HG03571 (cell line): ENCODE data around the gene ARHGAP24.
"Not testable (repeated sequence)": the region's sequence is repeated elsewhere in the genome, so short reads cannot be mapped to it uniquely, and the experiment has no call there.

ENCODE experiments used
- ATAC-seq: cut with Tn5 transposase; IDR thresholded peaks from one replicate; pipeline ENCODE4 v1.9.1; 2021; ENCODE audit not compliant: unreplicated experiment

ARHGAP24 gene

GRCh38 chr4:85836588-85837438, 361.9 kb downstream of the ARHGAP24 start:
- ATAC-seq, result no peak

- no peak for ATAC-seq
Measured at GRCh38 chr4:85837439-85837733, 362.4 kb downstream of the ARHGAP24 start.

DNA sequence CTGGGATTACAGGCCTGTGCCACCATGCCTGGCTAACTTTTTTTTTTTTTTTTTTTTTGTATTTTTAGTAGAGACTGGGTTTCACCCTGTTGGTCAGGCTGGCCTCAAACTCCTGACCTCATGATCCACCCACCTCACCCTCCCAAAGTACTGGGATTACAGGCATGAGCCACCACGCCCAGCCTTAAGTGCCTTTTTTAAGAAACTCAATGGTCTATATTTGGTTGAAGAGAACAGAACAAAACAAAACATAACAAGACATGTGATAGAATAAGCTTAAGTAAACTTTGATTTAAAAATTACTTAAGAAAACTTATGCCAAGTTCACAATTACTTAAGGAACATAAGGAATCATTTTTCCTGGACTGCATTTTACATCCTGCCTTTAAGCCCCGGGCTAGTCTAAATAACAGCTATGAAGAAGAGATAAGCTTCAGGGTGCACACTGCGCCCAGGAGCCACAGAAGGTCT, 365.1 kb downstream of the ARHGAP24 start:
- ATAC-seq, result not testable (repeated sequence)

DNA sequence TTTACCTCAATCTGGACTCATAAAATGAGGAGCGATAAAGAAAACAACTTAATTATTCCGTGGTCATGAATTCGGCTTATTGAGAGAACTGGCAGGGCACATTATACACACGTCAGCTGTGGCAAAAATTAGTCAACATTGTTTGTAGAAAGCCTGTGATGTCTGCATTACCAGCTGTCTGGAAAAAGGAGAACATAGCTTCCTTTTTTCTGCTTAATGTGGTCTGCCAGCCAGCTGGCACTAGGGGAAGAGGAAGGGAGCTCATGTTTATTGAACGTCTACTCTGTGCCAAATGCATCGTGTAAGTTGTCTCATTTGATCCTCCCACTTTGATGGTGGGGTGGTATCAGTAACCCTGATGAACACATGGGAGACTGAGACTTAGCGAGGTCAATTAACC, 367.6 kb downstream of the ARHGAP24 start:
- ATAC-seq, result no peak

GRCh38 chr4:85853740-85854139, 378.8 kb downstream of the ARHGAP24 start:
- not testable (repeated sequence) for ATAC-seq

GRCh38 chr4:85854546-85854945, 379.6 kb downstream of the ARHGAP24 start:
- ATAC-seq, result no peak

DNA sequence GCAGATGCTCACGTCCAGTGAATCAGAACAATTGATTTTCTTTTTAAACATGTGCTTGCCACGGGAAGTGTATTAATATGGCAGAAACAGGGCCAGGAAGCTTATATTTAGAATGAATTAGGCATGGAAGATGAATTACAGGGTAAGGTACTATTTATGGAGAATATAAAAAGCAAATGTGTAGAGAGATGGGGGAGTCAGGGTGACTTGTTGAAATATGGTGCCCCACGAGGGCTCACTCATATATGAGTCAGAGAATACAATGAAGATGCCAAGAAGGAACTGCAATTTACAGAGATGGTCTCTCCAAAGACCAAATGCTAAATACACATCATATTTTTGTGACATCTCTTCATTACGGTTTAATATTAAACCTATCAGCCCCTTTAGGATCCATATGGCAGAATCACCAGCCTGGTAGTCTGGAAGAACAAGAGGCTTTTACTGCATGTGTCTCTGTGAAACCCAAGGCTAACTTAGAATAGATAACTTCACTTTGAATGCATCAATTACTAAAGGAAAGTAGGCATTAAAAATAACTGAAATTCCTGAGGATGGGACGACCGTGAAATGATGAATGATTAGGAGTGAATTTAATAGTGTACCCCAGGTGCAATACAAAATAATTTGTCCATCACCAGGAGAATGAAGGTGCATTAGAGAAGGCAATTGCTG, 385.3 kb downstream of the ARHGAP24 start:
- no peak for ATAC-seq

DNA sequence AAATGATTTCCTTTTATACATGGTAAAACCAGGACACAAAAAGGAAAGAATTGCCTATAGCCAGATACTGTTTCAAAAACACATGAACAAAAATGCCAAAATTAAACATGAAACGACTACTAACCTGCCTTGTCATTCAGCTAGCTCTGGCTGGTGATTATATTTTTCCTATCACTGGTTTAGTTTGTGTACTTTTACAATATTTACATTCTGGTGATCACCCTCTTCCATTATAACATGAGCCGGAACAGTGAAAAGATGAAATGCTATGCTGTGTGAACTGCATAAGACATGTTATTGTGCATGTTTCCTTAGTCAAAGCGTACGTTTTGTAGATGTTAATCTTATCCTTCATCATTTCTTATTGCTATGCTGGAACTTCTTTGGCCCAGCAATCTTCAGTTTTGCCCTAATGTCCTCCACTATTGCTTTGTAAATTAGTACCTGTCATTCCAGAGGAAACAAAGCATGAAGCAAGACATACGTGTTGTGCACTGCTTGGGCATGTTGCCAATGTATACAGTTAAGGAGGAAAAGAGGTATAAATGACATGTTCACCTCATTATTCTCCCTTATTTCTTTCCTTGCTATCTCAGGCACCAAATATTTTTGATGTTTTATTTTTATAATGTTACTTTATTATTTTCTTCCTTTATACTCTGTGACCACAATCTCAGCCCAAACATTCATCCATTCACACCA, 386.3 kb downstream of the ARHGAP24 start:
- no peak for ATAC-seq

DNA sequence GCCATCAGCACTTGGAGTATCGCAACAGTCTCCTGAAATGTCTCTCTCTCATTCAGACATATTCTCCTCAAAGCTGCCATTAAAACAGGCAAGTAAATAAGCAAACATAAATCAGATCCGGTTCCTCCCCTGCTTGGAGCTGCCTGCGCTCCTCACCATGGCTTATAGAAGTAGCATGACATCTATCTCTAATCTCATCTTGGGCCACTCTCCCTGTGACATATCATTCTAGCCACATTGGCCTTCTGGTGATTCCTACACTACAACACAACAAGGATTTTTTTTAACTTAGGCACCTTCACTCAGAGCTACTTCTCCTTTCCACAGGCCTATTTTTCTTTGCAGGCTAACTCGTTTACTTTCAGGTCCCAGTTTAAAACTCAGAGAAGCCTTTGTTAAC, 387.9 kb downstream of the ARHGAP24 start:
- ATAC-seq, result no peak

GRCh38 chr4:85864259-85865205, 389.6 kb downstream of the ARHGAP24 start:
- ATAC-seq, result no peak

DNA sequence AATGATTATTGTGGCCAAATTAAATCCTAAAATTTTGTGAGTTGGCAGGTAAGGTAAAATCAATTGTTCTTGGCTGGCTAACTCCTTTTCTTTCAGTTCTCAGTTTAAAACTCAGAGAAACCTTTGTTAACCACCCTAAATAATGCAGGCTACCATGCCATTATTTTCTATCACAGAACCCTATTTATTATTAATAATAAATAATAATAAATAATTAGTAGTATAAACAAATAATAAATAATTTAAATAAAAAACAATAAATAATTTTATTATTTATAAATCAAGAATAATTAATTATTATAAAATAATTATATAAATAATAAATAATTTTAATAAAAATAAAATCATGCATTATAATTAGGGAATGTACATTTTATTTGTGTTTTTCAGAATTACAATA, 390.3 kb downstream of the ARHGAP24 start:
- no peak for ATAC-seq

GRCh38 chr4:85866508-85866907, 391.6 kb downstream of the ARHGAP24 start:
- ATAC-seq, result no peak

DNA sequence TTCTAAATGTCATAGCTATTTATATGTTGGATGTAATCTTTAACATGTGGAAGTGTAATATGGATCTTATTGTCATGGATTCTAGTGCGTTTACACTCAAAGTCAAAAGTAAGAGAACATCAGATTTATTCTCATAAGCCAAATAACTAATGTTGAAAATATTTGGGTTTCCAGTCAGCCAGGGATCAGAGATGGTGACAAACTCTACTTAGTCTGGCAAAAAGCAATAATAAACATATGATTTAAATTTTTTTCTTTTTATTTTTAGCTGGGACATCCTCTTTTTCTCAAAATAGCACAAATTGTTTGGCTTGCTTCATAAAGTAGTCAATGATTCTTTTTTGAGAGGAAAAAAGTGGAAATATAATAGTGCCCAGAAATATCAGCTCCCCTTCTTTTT, 392.3 kb downstream of the ARHGAP24 start:
- ATAC-seq, result no peak

GRCh38 chr4:85869181-85869580, 394.2 kb downstream of the ARHGAP24 start:
- ATAC-seq, result no peak

DNA sequence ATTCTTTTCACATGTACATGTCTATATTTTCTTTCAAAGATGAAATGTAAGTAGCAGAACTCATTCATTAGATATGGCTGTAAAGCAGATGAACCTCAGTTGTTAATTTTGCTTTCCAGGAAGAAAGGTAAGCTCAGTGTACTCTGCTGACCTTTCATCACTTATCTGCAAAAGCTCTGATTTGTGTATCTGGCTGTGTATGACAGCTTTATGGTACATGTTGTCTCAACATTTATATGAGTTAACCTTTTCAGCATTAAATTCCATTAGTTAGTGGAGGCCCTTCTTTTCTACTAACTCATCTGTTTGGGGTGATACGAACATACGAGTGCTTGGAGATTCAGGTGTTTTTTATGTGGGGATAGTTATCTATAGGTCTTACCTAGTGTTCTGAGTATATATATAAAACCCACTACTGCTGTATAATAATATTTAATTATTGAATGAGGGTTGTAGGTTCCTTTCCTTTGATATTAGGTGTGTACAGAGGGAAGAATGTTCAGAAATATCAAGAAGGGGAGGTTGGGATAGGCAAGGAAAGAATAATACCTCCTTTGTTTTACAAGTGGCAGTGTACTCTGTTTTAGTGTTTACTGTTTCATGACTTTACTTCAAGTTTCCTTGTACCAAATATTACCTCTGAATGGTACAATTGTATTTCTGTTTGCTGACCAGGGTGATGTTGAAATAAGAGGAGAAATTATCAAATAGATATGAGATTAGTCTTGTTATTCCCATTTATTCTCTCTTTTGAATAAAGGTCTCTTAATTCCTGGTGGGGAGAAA, 395.5 kb downstream of the ARHGAP24 start:
- no peak for ATAC-seq

GRCh38 chr4:85873566-85873965, 398.6 kb downstream of the ARHGAP24 start:
- ATAC-seq, result no peak

DNA sequence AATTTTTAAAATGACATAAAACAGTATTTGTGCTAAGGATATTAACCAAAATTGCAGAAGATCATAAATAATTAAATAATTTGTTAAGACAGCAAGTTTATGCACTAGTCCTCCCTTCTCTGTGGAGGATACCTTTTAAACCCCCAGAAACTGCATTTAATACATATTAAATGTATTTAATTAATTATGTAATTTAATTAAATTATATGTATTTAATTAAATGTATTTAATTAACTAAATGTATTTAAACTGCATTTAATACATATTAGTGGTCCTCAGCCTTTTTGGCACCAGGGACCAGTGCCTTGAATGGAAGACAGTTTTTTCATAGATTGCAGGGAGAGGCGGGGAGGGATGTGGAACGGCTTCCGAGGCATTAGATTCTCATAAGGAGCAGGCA, 404.6 kb downstream of the ARHGAP24 start:
- ATAC-seq, result no peak

DNA sequence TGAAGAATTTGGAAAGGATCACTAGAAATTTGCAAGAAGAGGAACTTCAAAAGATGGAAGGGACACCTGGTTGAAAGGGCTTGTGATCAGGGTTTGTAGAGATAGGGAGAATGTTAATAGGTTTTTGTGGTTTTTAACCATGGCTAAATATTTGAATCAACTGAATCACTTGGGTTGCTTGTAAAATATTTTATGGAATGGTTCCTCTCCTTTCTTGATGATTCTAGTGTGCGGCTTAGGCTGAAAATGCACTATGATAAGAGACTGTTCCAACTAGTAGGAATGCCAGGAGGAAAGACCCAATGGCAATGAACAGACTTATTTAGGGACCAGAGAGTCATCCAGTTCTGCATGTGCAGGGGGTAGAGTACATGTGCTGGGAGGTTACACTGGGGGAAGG, 408.2 kb downstream of the ARHGAP24 start:
- no peak for ATAC-seq

GRCh38 chr4:85884251-85884650, 409.3 kb downstream of the ARHGAP24 start:
- no peak for ATAC-seq

DNA sequence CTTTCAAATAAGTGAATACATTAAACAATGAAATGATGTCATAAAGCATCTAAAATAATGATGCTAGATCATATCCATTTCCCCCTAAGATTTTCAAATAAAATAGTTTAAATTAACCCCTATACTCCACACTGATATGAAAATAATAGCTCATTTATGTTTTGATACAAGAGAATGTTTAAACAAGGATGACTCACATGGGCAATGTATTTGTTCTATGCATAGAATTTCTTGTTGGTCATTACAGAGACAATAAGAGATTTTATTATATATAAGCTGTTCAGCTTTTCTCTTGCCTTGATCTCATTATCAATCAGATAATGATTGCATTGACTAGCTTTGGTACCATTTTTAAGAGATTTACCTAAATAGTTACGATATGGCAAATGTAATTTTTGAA, 411.7 kb downstream of the ARHGAP24 start:
- no peak for ATAC-seq
